ENCODE measurements around the gene ENO4.

The ENO4 gene

DNA sequence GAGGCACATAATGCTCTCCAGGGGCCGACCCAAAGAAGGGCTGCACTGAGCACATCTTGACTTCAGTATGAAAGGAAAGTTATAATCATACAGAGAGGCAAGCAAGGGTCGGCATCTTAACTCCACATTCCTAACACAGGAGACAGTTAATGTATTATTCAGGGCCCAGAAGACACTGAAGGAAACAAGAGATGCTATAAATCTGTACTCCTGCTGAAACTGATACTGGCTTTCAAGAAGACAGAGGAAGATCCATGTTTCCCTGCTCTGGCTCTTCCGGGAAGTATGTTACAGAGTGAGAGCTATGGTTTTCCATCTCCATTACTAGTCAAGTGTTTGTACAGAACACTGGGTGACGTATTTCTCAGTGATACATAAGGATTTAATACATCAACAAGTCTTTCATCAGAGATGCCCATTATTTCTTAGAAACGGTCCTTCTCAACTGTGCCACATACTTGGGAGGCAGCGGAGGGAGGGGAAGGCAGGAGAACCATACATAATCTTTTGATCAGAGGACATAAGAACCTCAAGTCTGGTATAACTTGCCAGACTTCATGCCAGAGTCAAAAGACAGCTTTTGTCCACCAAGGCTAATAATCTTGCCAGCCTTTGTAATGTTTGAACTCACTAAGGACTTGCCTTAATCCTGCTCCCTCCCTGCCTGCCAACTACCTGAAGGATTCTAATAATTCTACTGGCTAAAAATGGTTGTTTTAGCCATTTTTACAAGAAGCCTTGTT lies 58.1 kb downstream of the ENO4 start:
- no peak overlapping the region for H3K9ac ChIP-seq (ENCODE audit: low read depth in 1 of 2, low read length in 2 of 2)
- H3K27me3 ChIP-seq (ENCODE audit: control insufficient read depth in 2 of 2, insufficient read depth in 2 of 2, low read length in 2 of 2) = no peaks in the 10 kb centered on the region
- no peak overlapping the region for H3K4me3 ChIP-seq (ENCODE audit: low read length in 2 of 2)
- H3K27ac ChIP-seq (ENCODE audit: low read depth in 2 of 2, low read length in 2 of 2) = no peak overlapping the region
- no peaks in the 10 kb centered on the region for H3K9me3 ChIP-seq (ENCODE audit: control insufficient read depth in 2 of 2, low read length in 2 of 2)
- no peaks in the 10 kb centered on the region for H3K4me1 ChIP-seq (ENCODE audit: control insufficient read depth in 2 of 2, insufficient read depth in 2 of 2, low read length in 2 of 2)
- H3K36me3 ChIP-seq (ENCODE audit: control insufficient read depth in 2 of 2, insufficient read depth in 2 of 2, low read length in 2 of 2) = peaks cover 0 to 14% of the 10 kb centered on the region in 2 donors

DNA sequence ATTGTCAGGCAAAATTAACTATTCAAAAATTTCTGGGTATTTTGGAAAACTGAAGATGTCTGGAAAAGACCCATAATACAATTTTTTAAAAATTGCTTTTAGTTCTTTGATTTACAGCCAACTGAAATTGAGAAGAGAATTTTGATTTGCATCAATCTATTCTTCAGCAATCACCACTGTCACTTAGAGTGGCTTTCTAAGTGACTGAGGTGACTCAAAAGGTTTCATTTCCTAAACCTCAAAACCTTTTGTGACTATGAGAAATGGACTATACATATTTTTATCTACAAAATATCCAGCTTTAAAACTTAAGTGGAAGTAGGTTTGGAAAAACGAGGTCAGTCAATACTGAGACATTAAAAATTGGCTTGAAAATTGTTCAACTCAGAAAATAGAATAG lies 60.0 kb downstream of the ENO4 start:
- Histone ChIP-seq H3K27me3 (ENCODE audit: control insufficient read depth in 2 of 2, insufficient read depth in 2 of 2, low read length in 2 of 2) (no peaks in the 10 kb centered on the region), H3K4me1 (ENCODE audit: control insufficient read depth in 2 of 2, insufficient read depth in 2 of 2, low read length in 2 of 2) (no peaks in the 10 kb centered on the region), H3K27ac (ENCODE audit: low read depth in 2 of 2, low read length in 2 of 2) (no peak overlapping the region), H3K9me3 (ENCODE audit: control insufficient read depth in 2 of 2, low read length in 2 of 2) (no peaks in the 10 kb centered on the region), H3K36me3 (ENCODE audit: control insufficient read depth in 2 of 2, insufficient read depth in 2 of 2, low read length in 2 of 2) (peaks cover 0 to 14% of the 10 kb centered on the region in 2 donors), H3K9ac (ENCODE audit: low read depth in 1 of 2, low read length in 2 of 2) (no peak overlapping the region), H3K4me3 (ENCODE audit: low read length in 2 of 2) (no peak overlapping the region)

DNA sequence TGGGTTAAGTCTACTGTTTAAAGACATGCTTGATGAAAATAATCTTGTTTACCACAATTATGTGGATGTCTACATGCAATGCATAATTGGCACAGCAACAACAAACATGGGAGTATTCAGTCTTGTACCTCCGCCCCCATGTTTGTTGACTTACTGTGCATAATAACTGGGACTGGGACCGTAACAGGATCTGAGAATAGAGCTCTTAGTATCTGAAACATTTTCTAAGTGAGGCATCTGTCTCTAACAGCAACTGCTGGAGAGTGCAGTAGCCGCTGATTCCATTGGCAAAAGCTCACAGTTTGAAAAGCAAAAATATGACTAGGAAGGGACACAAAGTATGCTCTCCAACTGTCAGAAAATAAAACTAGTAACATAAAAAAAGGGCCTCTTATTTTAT lies 61.6 kb downstream of the ENO4 start:
- Histone ChIP-seq H3K27ac (ENCODE audit: low read depth in 2 of 2, low read length in 2 of 2) (no peak overlapping the region), H3K4me1 (ENCODE audit: control insufficient read depth in 2 of 2, insufficient read depth in 2 of 2, low read length in 2 of 2) (no peaks in the 10 kb centered on the region), H3K27me3 (ENCODE audit: control insufficient read depth in 2 of 2, insufficient read depth in 2 of 2, low read length in 2 of 2) (no peaks in the 10 kb centered on the region), H3K9ac (ENCODE audit: low read depth in 1 of 2, low read length in 2 of 2) (no peak overlapping the region), H3K9me3 (ENCODE audit: control insufficient read depth in 2 of 2, low read length in 2 of 2) (no peaks in the 10 kb centered on the region), H3K36me3 (ENCODE audit: control insufficient read depth in 2 of 2, insufficient read depth in 2 of 2, low read length in 2 of 2) (peaks cover 4 to 12% of the 10 kb centered on the region in 2 donors), H3K4me3 (ENCODE audit: low read length in 2 of 2) (no peak overlapping the region)

DNA sequence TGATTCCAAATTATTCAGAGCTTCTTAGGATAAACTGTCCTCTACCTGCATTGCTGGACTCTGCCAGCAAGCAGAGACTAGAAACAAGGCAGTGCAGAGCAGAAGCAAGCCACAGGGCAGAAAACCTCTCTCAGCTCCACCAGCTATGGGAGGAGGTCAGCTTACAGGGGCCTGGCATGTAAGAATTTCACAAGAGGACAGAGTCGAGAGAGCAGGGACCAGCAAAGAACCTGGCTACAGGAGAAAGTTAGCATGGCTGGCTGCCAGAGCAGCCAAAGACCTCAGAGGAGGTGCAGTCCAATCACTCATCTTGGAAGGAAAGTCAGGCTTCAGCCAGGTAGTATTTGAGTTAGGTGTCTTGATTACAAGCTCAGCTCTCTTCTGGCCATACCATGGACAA lies 62.9 kb downstream of the ENO4 start:
- peaks cover 4 to 9% of the 10 kb centered on the region in 2 donors for H3K36me3 ChIP-seq (ENCODE audit: control insufficient read depth in 2 of 2, insufficient read depth in 2 of 2, low read length in 2 of 2)
- H3K4me1 ChIP-seq (ENCODE audit: control insufficient read depth in 2 of 2, insufficient read depth in 2 of 2, low read length in 2 of 2) = no peaks in the 10 kb centered on the region
- no peaks in the 10 kb centered on the region for H3K9me3 ChIP-seq (ENCODE audit: control insufficient read depth in 2 of 2, low read length in 2 of 2)
- no peaks in the 10 kb centered on the region for H3K27me3 ChIP-seq (ENCODE audit: control insufficient read depth in 2 of 2, insufficient read depth in 2 of 2, low read length in 2 of 2)
- H3K27ac ChIP-seq (ENCODE audit: low read depth in 2 of 2, low read length in 2 of 2) = no peak overlapping the region
- no peak overlapping the region for H3K9ac ChIP-seq (ENCODE audit: low read depth in 1 of 2, low read length in 2 of 2)
- H3K4me3 ChIP-seq (ENCODE audit: low read length in 2 of 2) = no peak overlapping the region

DNA sequence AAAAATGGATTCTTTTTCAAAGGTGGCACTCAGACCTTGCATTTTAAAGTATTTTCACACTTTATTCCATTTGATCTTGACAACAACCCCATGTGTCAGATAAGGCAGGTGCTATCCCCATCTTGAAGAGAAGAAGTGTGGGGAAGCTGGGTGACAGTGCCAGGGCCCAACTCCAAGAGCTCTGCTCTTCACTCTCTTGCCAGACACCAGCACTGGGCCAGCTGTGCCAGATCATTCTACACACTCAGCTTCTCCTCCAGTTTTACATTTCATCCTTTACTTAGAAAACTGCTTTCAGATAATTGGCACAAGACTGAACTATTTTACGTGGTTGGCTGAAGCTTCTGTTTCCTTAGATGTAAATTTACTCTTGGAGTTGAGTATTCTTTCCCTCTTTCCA lies 64.4 kb downstream of the ENO4 start:
- peaks cover 4 to 9% of the 10 kb centered on the region in 2 donors for H3K36me3 ChIP-seq (ENCODE audit: control insufficient read depth in 2 of 2, insufficient read depth in 2 of 2, low read length in 2 of 2)
- no peaks in the 10 kb centered on the region for H3K9me3 ChIP-seq (ENCODE audit: control insufficient read depth in 2 of 2, low read length in 2 of 2)
- H3K4me1 ChIP-seq (ENCODE audit: control insufficient read depth in 2 of 2, insufficient read depth in 2 of 2, low read length in 2 of 2) = no peaks in the 10 kb centered on the region
- no peaks in the 10 kb centered on the region for H3K27me3 ChIP-seq (ENCODE audit: control insufficient read depth in 2 of 2, insufficient read depth in 2 of 2, low read length in 2 of 2)
- no peak overlapping the region for H3K4me3 ChIP-seq (ENCODE audit: low read length in 2 of 2)
- H3K9ac ChIP-seq (ENCODE audit: low read depth in 1 of 2, low read length in 2 of 2) = no peak overlapping the region
- no peak overlapping the region for H3K27ac ChIP-seq (ENCODE audit: low read depth in 2 of 2, low read length in 2 of 2)

- Histone ChIP-seq H3K27ac (ENCODE audit: low read depth in 2 of 2, low read length in 2 of 2) (no peak overlapping the region), H3K4me3 (ENCODE audit: low read length in 2 of 2) (no peak overlapping the region), H3K4me1 (ENCODE audit: control insufficient read depth in 2 of 2, insufficient read depth in 2 of 2, low read length in 2 of 2) (no peaks in the 10 kb centered on the region), H3K9ac (ENCODE audit: low read depth in 1 of 2, low read length in 2 of 2) (no peak overlapping the region), H3K9me3 (ENCODE audit: control insufficient read depth in 2 of 2, low read length in 2 of 2) (no peaks in the 10 kb centered on the region), H3K27me3 (ENCODE audit: control insufficient read depth in 2 of 2, insufficient read depth in 2 of 2, low read length in 2 of 2) (no peaks in the 10 kb centered on the region), H3K36me3 (ENCODE audit: control insufficient read depth in 2 of 2, insufficient read depth in 2 of 2, low read length in 2 of 2) (peaks cover 6 to 9% of the 10 kb centered on the region in 2 donors)
These were observed 66.0 kb downstream of the ENO4 start for GRCh38 chr10:116915340-116915739.

GRCh38 chr10:116917481-116917880 lies 68.2 kb downstream of the ENO4 start:
- Histone ChIP-seq H3K4me3 (ENCODE audit: low read length in 2 of 2) (no peak overlapping the region), H3K9me3 (ENCODE audit: control insufficient read depth in 2 of 2, low read length in 2 of 2) (no peaks in the 10 kb centered on the region), H3K36me3 (ENCODE audit: control insufficient read depth in 2 of 2, insufficient read depth in 2 of 2, low read length in 2 of 2) (peaks cover 6 to 9% of the 10 kb centered on the region in 2 donors), H3K27me3 (ENCODE audit: control insufficient read depth in 2 of 2, insufficient read depth in 2 of 2, low read length in 2 of 2) (no peaks in the 10 kb centered on the region), H3K27ac (ENCODE audit: low read depth in 2 of 2, low read length in 2 of 2) (no peak overlapping the region), H3K4me1 (ENCODE audit: control insufficient read depth in 2 of 2, insufficient read depth in 2 of 2, low read length in 2 of 2) (no peaks in the 10 kb centered on the region), H3K9ac (ENCODE audit: low read depth in 1 of 2, low read length in 2 of 2) (no peak overlapping the region)

- H3K9ac ChIP-seq (ENCODE audit: low read depth in 1 of 2, low read length in 2 of 2) = no peak overlapping the region
- no peak overlapping the region for H3K4me3 ChIP-seq (ENCODE audit: low read length in 2 of 2)
- H3K36me3 ChIP-seq (ENCODE audit: control insufficient read depth in 2 of 2, insufficient read depth in 2 of 2, low read length in 2 of 2) = peaks cover 6 to 9% of the 10 kb centered on the region in 2 donors
- no peak overlapping the region for H3K27ac ChIP-seq (ENCODE audit: low read depth in 2 of 2, low read length in 2 of 2)
- H3K9me3 ChIP-seq (ENCODE audit: control insufficient read depth in 2 of 2, low read length in 2 of 2) = no peaks in the 10 kb centered on the region
- no peaks in the 10 kb centered on the region for H3K27me3 ChIP-seq (ENCODE audit: control insufficient read depth in 2 of 2, insufficient read depth in 2 of 2, low read length in 2 of 2)
- H3K4me1 ChIP-seq (ENCODE audit: control insufficient read depth in 2 of 2, insufficient read depth in 2 of 2, low read length in 2 of 2) = no peaks in the 10 kb centered on the region
These were observed 69.3 kb downstream of the ENO4 start for GRCh38 chr10:116918583-116918982.

DNA sequence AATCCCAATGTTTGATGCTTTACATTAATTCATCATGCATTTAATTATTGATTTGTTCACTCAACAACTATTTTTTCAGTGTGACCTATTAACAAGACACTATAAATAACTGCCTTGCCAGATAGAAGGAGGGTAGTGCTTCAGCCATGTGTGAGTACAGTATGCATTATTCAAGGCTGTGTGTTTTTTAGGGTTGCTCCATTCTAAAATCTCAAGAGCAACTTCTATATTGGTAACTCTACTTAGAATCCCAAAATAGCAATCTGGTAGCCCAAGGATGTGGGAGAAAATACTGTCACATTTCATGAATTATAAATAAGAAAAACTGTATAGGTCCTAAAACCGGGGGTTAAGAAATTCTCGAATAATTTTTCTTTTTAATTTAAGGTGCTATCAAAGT lies 69.9 kb downstream of the ENO4 start:
- Histone ChIP-seq H3K9ac (ENCODE audit: low read depth in 1 of 2, low read length in 2 of 2) (no peak overlapping the region), H3K4me1 (ENCODE audit: control insufficient read depth in 2 of 2, insufficient read depth in 2 of 2, low read length in 2 of 2) (no peaks in the 10 kb centered on the region), H3K36me3 (ENCODE audit: control insufficient read depth in 2 of 2, insufficient read depth in 2 of 2, low read length in 2 of 2) (peaks cover 6 to 9% of the 10 kb centered on the region in 2 donors), H3K27me3 (ENCODE audit: control insufficient read depth in 2 of 2, insufficient read depth in 2 of 2, low read length in 2 of 2) (no peaks in the 10 kb centered on the region), H3K27ac (ENCODE audit: low read depth in 2 of 2, low read length in 2 of 2) (no peak overlapping the region), H3K4me3 (ENCODE audit: low read length in 2 of 2) (no peak overlapping the region), H3K9me3 (ENCODE audit: control insufficient read depth in 2 of 2, low read length in 2 of 2) (no peaks in the 10 kb centered on the region)

- Histone ChIP-seq H3K36me3 (ENCODE audit: control insufficient read depth in 2 of 2, insufficient read depth in 2 of 2, low read length in 2 of 2) (peaks cover 6 to 9% of the 10 kb centered on the region in 2 donors), H3K4me1 (ENCODE audit: control insufficient read depth in 2 of 2, insufficient read depth in 2 of 2, low read length in 2 of 2) (no peaks in the 10 kb centered on the region), H3K27me3 (ENCODE audit: control insufficient read depth in 2 of 2, insufficient read depth in 2 of 2, low read length in 2 of 2) (no peaks in the 10 kb centered on the region), H3K27ac (ENCODE audit: low read depth in 2 of 2, low read length in 2 of 2) (no peak overlapping the region), H3K9me3 (ENCODE audit: control insufficient read depth in 2 of 2, low read length in 2 of 2) (no peaks in the 10 kb centered on the region), H3K9ac (ENCODE audit: low read depth in 1 of 2, low read length in 2 of 2) (no peak overlapping the region), H3K4me3 (ENCODE audit: low read length in 2 of 2) (no peak overlapping the region)
These were observed 70.4 kb downstream of the ENO4 start for GRCh38 chr10:116919706-116920105.
